Measurements from ENCODE around the gene HES1.

The HES1 gene

DNA sequence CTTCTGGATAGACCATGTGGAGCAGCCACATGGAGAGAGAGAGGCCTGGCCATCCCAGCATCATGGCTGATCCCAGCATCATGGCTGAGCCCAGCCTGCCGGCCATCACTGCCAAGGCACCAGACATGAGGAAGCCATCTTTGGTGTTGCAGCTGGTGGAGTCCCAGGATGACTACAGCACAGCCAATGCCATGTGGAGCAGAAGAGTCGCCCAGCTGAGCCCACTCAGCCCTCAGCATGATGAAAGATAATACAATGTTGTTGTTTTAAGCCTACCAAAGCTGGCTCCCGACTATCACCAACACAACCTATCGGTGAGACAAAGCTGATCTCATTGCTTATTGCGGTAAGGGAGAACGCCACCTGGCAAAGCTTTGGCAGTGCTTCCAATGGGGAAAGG, 18.4 kb downstream of the HES1 start:
- Mint-ChIP-seq H3K27me3 (ENCODE audit: low read depth) (peaks cover 40% of the 10 kb centered on the region), H3K4me1 (ENCODE audit: low read depth) (peaks cover 6% of the 10 kb centered on the region), H3K4me3 (no peak overlapping the region), H3K36me3 (ENCODE audit: low read depth) (no peaks in the 10 kb centered on the region), H3K27ac (no peak overlapping the region), H3K9me3 (peaks cover 12% of the 10 kb centered on the region)
- no peak for DNase-seq (ENCODE audit: low spot score)

DNA sequence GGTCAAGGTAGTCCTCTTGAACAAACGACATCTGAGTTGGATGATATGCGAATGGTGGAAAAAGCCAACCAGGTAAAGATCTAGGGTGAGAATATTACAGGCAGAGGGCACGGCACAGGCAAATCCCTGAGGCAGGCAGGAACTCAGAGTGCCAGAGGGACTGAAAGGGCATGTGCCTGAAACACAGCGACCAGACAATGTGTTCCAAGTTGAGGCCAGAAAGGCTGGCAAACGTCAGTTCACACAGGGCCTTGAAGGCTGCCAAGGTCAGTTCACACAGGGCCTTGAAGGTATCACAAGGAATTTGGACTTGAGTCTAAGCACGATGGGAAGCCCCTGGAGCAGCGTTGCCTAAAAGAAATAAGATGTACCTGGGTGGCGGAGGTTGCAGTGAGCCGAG, 20.1 kb downstream of the HES1 start:
- DNase-seq (ENCODE audit: low spot score) = no peak
- no peak overlapping the region for H3K4me3 Mint-ChIP-seq
- peaks cover 38% of the 10 kb centered on the region for H3K27me3 Mint-ChIP-seq (ENCODE audit: low read depth)
- H3K4me1 Mint-ChIP-seq (ENCODE audit: low read depth) = peaks cover 6% of the 10 kb centered on the region
- H3K9me3 Mint-ChIP-seq = peaks cover 12% of the 10 kb centered on the region
- no peak overlapping the region for H3K27ac Mint-ChIP-seq
- no peaks in the 10 kb centered on the region for H3K36me3 Mint-ChIP-seq (ENCODE audit: low read depth)

DNA sequence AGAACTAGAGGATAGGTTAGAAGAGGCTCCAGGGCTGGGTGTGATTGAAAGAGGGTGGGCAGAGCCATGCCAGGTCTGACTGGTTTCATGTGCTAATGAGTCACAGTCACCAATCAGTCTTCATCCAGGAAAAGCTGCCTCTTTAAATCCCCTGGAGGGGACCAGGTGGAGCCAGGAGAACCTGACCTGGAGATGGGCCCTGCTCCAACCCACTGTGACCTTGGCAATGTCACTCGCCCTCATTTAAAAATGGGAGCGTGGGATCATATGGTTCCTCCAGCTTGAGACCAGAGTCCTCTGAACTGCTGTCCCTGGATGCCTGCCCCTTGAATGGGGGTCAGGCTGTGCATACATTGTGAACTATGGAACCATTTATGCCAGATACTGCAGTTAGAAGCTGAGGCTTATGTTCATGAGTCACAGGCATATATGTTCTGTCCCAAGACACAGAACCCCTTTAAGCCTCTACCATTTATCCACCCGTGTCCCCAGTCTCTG, 23.0 kb downstream of the HES1 start:
- peaks cover 6% of the 10 kb centered on the region for H3K9me3 Mint-ChIP-seq
- no peaks in the 10 kb centered on the region for H3K36me3 Mint-ChIP-seq (ENCODE audit: low read depth)
- no peak overlapping the region for H3K4me3 Mint-ChIP-seq
- no peak overlapping the region for H3K27ac Mint-ChIP-seq
- DNase-seq (ENCODE audit: low spot score) = no peak
- peaks cover 6% of the 10 kb centered on the region for H3K4me1 Mint-ChIP-seq (ENCODE audit: low read depth)
- peaks cover 45% of the 10 kb centered on the region for H3K27me3 Mint-ChIP-seq (ENCODE audit: low read depth)

DNA sequence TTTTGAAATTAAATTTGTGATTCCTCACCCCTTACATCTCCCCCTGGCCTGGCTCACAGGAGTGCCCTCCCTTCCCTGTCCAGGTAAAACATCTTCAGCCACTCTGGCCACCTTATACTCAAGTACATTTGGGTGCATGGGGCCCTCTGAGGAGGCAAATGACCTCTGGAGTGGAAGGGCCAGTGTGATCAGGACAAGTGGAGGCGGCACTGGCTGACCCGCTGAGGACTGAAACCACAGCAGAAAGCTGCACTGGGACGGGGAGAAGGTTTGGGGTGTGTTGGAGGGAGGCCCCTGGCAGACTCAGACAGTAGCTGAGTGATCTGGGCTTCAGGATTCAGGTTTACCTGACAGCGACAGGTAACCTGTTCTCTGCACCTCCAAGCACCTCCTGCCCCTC, 24.2 kb downstream of the HES1 start:
- Mint-ChIP-seq H3K4me1 (ENCODE audit: low read depth) (peaks cover 6% of the 10 kb centered on the region), H3K36me3 (ENCODE audit: low read depth) (no peaks in the 10 kb centered on the region), H3K4me3 (no peak overlapping the region), H3K27ac (no peak overlapping the region), H3K9me3 (no peaks in the 10 kb centered on the region), H3K27me3 (ENCODE audit: low read depth) (peaks cover 57% of the 10 kb centered on the region)
- no peak for DNase-seq (ENCODE audit: low spot score)

DNA sequence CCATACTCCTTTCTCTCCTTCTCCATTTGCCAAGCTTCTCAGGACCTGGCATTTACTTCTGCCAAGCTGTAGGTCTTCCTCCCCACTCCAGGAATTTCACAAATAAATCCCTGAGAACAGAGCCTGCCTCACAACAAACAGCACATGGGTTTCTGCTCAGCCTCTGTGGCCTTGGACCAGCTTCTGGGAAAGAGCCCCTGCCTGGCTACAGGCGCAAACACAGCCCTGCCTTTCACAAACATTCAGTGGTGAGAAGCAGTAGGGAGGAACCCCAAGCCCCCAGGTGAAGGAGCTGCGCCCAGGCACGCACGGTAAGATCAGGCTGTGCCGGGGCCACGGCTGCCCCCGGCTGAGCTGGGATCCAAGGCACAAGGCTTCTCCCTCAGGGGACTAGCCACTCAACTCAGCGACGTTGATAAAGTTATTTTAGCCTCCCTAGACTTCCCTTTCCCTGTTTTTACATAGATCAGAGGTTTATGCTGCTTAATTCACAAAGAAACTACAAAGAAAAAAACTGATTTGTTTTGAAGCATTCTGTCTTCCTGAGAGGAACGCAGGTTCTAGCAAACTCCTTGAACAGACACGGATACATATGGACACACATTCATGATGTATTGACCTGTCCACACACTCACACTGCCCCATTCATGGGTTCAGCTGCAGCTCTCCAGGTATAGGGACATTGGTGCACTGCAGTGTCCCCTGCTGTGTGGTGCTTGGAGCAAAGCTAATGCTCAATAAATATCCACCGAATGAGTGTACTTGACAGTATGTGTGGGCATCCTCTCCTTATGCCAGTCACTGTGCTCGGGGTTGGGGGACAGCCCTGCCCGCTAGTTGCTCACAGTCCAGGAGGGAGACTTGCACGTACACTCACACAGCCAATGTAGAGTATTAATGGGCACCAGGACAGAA, 25.4 kb downstream of the HES1 start:
- Mint-ChIP-seq H3K9me3 (no peaks in the 10 kb centered on the region), H3K36me3 (ENCODE audit: low read depth) (no peaks in the 10 kb centered on the region), H3K4me3 (no peak overlapping the region), H3K27ac (no peak overlapping the region), H3K4me1 (ENCODE audit: low read depth) (peaks cover 6% of the 10 kb centered on the region), H3K27me3 (ENCODE audit: low read depth) (peaks cover 63% of the 10 kb centered on the region)
- DNase-seq (ENCODE audit: low spot score) = no peak

DNA sequence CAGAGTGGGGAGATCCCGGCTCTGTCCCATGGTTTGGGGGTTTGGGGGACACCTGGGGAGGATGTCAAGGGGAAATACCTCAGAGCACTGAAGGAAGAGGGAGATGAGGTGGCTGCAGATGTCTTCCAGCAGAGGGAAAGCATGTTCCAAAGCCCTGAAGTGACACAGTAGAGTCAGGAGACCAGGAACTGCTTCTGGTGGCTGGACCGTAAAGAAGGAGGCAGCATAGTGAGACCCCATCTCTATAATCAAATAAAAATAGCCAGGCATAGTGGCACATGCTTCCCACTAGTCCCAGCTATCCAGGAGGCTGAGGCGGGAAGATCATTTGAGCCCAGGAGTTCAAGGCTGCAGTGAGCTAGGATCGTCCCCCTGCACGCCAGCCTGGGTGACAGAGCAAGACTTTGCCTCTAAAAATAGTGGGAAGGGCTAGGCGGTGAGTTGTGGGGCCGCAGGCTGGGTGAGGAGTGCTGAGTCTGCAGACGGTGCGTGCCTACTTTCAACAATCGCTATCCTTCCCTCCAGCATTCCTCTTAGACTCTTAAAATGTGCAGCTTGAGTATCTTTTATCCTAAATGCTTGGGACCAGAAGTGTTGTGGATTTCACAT, 26.2 kb downstream of the HES1 start:
- peaks cover 65% of the 10 kb centered on the region for H3K27me3 Mint-ChIP-seq (ENCODE audit: low read depth)
- H3K4me3 Mint-ChIP-seq = no peak overlapping the region

DNA sequence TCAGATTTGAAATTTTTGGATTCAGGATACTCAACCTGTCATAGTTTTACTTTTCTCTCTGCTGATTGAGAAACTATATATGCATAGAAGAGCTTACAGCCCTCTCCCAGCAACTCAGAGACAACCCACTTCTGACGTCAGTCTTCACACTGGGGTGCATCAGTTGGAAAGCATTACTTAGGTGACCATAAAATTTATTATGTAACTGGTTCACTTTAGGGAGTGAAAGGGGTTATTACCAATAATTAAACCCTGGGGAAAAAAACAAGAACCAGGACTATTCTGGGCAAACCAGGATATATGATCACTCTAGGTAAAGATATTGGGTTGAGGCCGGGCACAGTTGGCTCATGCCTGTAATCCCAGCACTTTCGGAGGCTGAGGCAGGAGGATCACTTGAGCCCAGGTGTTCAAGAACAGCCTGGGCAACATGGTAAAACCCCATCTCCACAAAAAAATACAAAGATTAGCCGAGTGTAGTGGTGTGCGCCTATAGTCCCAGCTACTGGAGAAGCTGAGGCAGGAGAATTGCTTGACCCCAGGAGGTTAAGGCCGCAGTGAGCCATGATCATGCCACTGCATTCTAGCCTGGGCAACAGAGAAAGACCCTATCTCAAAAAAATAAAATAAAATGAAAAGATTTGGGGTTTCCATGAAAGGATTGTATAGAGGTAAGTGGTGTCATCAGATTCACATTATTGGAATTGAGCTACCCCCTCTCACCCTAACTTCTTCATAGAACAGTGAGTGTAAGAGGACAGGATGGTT, 27.1 kb downstream of the HES1 start:
- peaks cover 2% of the 10 kb centered on the region for H3K4me1 Mint-ChIP-seq (ENCODE audit: low read depth)
- H3K4me3 Mint-ChIP-seq = no peak overlapping the region
- H3K36me3 Mint-ChIP-seq (ENCODE audit: low read depth) = no peaks in the 10 kb centered on the region
- peaks cover 68% of the 10 kb centered on the region for H3K27me3 Mint-ChIP-seq (ENCODE audit: low read depth)
- no peak overlapping the region for H3K27ac Mint-ChIP-seq
- DNase-seq (ENCODE audit: low spot score) = no peak
- no peaks in the 10 kb centered on the region for H3K9me3 Mint-ChIP-seq

More for the DNA sequence above, 26.2 kb downstream of the HES1 start:
- Mint-ChIP-seq H3K9me3 (no peaks in the 10 kb centered on the region), H3K36me3 (ENCODE audit: low read depth) (no peaks in the 10 kb centered on the region), H3K27ac (no peak overlapping the region), H3K4me1 (ENCODE audit: low read depth) (peaks cover under 1% of the 10 kb centered on the region)
- no peak for DNase-seq (ENCODE audit: low spot score)

DNA sequence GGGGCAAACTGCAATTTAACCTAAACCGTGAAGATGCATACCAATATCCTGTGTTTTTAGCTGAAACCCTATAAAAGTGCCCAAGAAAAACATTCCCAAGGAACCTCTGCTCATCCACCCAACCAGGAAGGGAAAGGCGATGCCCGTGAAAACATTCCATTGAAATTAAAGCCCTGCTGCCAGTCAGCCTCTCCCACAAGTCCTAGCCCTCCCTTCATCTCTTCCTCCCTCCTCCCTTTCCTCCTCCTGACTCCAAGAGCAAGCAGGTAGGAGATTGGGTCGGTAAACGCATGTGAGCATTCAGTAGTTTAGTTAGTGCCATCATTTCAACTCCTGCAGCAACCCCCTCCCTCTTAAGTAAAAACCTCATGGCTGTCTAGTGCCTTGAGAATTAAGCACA, 27.7 kb downstream of the HES1 start:
- Mint-ChIP-seq H3K9me3 (no peaks in the 10 kb centered on the region), H3K4me3 (no peak overlapping the region), H3K4me1 (ENCODE audit: low read depth) (peaks cover 4% of the 10 kb centered on the region), H3K27ac (no peak overlapping the region), H3K36me3 (ENCODE audit: low read depth) (no peaks in the 10 kb centered on the region), H3K27me3 (ENCODE audit: low read depth) (peaks cover 71% of the 10 kb centered on the region)
- DNase-seq (ENCODE audit: low spot score) = no peak

DNA sequence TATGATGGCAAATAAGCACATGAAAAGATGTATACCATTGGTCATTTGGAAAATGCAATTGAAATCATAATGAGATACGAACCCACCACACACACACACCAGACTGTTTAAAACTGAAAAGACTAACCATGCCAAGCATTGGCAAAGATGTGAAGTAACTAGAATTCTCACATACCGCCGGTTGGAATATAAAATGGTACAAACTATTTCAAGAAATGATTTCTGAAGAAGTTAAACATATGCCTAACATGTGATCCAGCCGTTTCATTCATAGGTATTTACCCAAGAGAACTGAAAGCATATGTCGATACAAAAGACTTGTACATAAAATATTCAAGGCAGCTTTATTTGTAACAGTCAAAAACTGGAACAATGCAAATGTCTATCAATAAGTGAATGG, 28.9 kb downstream of the HES1 start:
- H3K4me1 Mint-ChIP-seq (ENCODE audit: low read depth) = peaks cover 8% of the 10 kb centered on the region
- DNase-seq (ENCODE audit: low spot score) = no peak
- no peaks in the 10 kb centered on the region for H3K9me3 Mint-ChIP-seq
- no peak overlapping the region for H3K27ac Mint-ChIP-seq
- H3K36me3 Mint-ChIP-seq (ENCODE audit: low read depth) = no peaks in the 10 kb centered on the region
- H3K27me3 Mint-ChIP-seq (ENCODE audit: low read depth) = peaks cover 81% of the 10 kb centered on the region
- no peak overlapping the region for H3K4me3 Mint-ChIP-seq

DNA sequence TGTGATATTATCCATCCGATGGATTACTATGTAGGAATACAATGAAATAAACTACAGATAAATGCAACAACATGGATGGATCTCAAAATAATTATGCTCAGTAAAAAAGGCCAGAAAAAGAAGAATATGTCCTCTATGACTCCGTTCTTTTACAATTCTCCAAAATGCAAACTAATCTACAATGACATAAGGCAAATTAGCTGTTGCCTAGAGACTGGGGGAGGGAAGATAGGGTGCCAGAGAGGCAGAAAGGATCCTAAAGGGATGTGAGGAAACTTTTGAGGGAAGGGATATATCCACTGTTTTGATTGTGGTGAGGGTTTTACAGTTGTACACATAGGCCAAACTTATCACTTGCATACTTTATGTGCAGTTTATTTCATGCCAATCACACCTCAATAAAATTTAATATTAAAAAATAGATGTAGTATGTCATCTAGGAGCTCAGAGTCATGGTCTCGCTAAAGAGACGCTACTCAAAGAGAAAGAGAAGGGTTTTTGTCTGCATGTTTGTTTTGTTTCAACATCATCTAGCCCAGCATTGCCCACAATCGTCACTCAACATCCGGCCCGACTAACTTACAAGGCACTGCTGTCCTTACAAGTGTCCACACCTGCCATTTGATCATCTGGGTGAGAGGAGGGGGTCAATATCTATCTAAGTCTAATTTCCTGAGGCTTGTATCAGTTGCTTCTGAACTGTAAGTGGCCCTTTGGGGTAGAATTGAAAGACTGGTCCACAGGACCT, 29.5 kb downstream of the HES1 start:
- H3K27ac Mint-ChIP-seq = no peak overlapping the region
- peaks cover 8% of the 10 kb centered on the region for H3K4me1 Mint-ChIP-seq (ENCODE audit: low read depth)
- no peaks in the 10 kb centered on the region for H3K9me3 Mint-ChIP-seq
- DNase-seq (ENCODE audit: low spot score) = no peak
- H3K27me3 Mint-ChIP-seq (ENCODE audit: low read depth) = peaks cover 81% of the 10 kb centered on the region
- H3K36me3 Mint-ChIP-seq (ENCODE audit: low read depth) = no peaks in the 10 kb centered on the region
- no peak overlapping the region for H3K4me3 Mint-ChIP-seq

DNA sequence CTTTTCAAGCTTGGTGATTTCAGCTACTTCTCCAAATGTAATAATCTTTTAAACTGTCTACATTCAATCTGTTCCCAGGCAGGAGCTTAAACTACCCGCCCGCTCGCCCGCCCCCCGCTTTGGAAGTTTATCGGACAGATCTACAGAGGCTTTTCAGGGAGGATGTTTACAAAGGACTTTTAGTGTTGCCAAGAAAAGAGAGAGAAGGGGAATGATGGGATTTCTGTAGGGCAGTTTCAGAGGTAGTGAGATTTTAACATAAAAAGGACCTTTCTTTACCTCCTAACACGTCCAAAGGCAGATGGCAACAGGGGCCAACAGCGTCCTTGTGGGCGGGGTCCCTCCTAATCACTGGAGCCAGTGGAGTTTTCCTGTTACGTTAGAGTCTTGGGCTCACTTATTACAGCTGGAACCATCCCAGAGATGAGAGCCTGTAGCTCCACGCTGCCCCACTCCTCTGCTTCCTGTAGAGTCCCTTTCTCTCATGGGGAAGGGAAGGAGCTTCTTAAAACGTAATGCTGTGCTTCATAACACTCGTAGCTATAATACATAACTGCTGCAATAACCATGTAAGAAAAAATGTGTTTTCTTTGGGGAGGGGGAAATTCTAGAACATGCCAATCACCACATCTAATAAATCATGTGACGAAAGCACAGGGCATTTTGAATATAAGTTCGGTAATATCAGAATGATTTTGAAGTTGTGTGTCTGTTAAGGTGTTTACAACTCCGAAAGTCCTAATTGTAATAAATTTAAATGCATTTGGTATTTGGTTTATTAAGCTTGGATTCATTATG, 30.9 kb downstream of the HES1 start:
- no peaks in the 10 kb centered on the region for H3K36me3 Mint-ChIP-seq (ENCODE audit: low read depth)
- H3K27me3 Mint-ChIP-seq (ENCODE audit: low read depth) = peaks cover 76% of the 10 kb centered on the region
- no peak for DNase-seq (ENCODE audit: low spot score)
- H3K4me3 Mint-ChIP-seq = no peak overlapping the region
- H3K27ac Mint-ChIP-seq = no peak overlapping the region
- peaks cover 13% of the 10 kb centered on the region for H3K4me1 Mint-ChIP-seq (ENCODE audit: low read depth)
- no peaks in the 10 kb centered on the region for H3K9me3 Mint-ChIP-seq

DNA sequence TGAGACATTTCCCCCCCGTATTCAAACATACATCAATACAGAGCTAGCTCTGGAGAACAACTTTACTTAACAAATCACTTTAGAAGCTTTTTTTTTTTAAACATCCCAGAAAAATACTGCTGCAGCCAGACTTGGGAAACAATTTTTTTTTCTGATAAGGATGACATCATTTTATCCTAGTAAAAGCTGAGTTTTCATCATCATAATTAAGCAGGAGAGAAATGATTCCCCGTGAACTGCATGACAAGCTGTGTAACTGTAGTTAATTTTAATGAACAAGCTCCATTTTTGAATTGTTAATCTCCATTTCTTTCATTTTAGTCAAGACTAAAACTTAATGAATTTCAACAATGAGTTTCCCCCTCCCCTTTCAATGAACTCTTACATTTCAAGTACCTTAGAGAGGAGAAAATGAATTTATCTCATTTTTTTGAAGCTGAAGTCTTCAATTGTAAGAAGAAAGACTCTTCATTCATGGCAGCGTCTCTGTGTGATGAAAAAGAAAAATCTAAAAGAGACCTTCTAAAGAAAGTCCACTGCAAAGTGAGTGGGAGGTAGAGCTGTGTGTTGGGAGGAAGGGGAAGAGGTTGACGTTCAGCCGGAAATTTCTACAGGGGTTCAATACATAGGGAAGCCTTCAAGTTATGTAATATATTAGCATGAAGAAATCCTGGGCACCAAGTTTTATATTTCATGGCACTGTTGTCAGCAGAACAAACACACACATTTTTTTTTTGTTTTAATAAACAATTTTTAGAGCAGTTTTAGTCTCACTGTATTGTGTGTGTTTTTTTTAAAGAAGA, 31.7 kb downstream of the HES1 start:
- H3K4me1 Mint-ChIP-seq (ENCODE audit: low read depth) = peaks cover 13% of the 10 kb centered on the region
- peaks cover 70% of the 10 kb centered on the region for H3K27me3 Mint-ChIP-seq (ENCODE audit: low read depth)
- H3K9me3 Mint-ChIP-seq = no peaks in the 10 kb centered on the region
- DNase-seq (ENCODE audit: low spot score) = no peak
- no peak overlapping the region for H3K4me3 Mint-ChIP-seq
- H3K36me3 Mint-ChIP-seq (ENCODE audit: low read depth) = no peaks in the 10 kb centered on the region
- peak overlapping the region; percentile 37 for H3K27ac Mint-ChIP-seq
